ENCODE results near the gene FOSL2. TPM values are rescaled to one million over a fixed set of nuclear protein-coding genes. Genes with fewer than 3 reads are reported as not detected.

FOSL2 gene
- total RNA-seq, 4 donors from 2014 or later = 298 to 370 (median 337) TPM

DNA sequence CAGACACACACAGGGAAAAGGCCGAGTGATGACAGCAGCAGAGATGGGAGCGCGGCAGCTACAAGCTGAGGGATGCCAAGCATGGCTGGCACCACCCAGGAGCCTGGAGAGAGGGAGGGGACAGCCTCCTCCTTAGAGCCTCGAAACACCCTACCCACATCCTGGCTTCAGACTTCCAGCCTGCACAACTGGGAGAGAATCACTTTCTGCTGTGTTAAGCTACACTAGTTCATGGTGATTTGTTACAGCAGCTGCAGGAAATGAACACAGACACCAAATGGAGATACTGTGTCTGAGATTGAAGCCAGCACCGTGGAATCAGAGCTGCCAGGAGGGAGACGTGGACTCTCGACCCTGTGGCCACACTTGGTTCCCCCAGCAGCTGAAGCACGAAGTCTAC lies 27.5 kb upstream of the FOSL2 start:
- Histone ChIP-seq H3K4me1 (peaks cover 32% of the 10 kb centered on the region), H3K27me3 (no peaks in the 10 kb centered on the region), H3K27ac (no peak overlapping the region), H3K36me3 (no peaks in the 10 kb centered on the region), H3K9me3 (no peaks in the 10 kb centered on the region), H3K4me3 (no peak overlapping the region)
- no peak for DNase-seq (ENCODE audit: low spot score in 2 of 2)
- WGBS = 51% methylated on average over 8 of the region's 8 CpGs
- TF ChIP-seq CTCF (IDR thresholded peaks at IDR 0.05) (no peak), EP300 (IDR thresholded peaks at IDR 0.05) (no peak), POLR2A (IDR thresholded peaks at IDR 0.05) (no peak), POLR2AphosphoS5 (IDR thresholded peaks at IDR 0.05) (no peak)

GRCh38 chr2:28366149-28366495 lies 26.5 kb upstream of the FOSL2 start:
- Histone ChIP-seq H3K36me3 (no peaks in the 10 kb centered on the region), H3K27ac (no peak overlapping the region), H3K4me1 (peaks cover 24% of the 10 kb centered on the region), H3K9me3 (no peaks in the 10 kb centered on the region), H3K4me3 (no peak overlapping the region), H3K27me3 (no peaks in the 10 kb centered on the region)
- TF ChIP-seq CTCF (IDR thresholded peaks at IDR 0.05) (no peak), POLR2A (IDR thresholded peaks at IDR 0.05) (no peak)
- 77% methylated on average over 7 of the region's 10 CpGs for WGBS
- no peak for DNase-seq (ENCODE audit: low spot score in 2 of 2)

DNA sequence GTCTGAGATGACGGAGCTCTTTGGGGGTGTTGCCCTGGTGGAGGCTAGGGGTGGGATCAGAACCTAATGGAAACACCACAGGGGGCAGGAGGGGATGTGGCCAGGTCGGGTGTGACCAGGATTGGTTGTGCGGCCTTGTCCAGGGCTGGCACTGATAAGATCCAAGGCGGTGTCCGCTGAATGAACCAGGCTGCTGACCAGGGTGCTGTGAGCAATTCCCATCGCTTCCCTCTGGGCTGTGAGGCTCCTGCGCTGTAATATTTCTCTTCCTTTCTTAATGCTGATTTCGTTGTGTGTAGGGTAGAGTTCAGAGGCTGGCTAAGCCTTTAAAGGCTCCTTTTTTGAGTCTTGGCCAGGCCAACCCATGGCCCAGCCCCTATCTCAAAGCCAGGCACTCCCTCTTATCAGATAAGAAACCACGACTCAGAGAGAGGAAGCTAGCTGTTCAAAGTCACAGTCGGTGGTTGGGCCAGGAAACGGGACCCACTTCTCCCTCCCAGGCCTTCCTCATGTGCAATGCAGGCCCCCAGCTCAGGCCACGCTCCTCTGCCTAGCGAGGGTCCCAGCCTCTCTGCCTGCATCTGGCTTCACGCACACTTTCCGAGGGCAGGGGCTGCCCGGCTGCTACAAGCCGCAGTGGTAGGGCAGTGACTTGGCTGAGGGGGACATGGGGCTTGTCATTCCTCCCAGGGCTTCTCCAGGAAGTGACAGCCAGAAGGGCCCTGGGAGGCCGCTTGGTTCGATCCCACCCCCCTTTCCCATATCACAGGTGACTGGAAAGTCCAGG lies 26.0 kb upstream of the FOSL2 start:
- DNase-seq (ENCODE audit: low spot score in 2 of 2) = no peak
- TF ChIP-seq POLR2A (IDR thresholded peaks at IDR 0.05) (no peak), EP300 (IDR thresholded peaks at IDR 0.05) (no peak), CTCF (IDR thresholded peaks at IDR 0.05) (no peak), POLR2AphosphoS5 (IDR thresholded peaks at IDR 0.05) (no peak)
- peaks cover 24% of the 10 kb centered on the region for H3K4me1 ChIP-seq
- WGBS = 63% methylated on average over 18 of the region's 19 CpGs
- H3K27ac ChIP-seq = no peak overlapping the region
- H3K4me3 ChIP-seq = no peak overlapping the region
- no peaks in the 10 kb centered on the region for H3K9me3 ChIP-seq
- H3K27me3 ChIP-seq = no peaks in the 10 kb centered on the region
- H3K36me3 ChIP-seq = no peaks in the 10 kb centered on the region

DNA sequence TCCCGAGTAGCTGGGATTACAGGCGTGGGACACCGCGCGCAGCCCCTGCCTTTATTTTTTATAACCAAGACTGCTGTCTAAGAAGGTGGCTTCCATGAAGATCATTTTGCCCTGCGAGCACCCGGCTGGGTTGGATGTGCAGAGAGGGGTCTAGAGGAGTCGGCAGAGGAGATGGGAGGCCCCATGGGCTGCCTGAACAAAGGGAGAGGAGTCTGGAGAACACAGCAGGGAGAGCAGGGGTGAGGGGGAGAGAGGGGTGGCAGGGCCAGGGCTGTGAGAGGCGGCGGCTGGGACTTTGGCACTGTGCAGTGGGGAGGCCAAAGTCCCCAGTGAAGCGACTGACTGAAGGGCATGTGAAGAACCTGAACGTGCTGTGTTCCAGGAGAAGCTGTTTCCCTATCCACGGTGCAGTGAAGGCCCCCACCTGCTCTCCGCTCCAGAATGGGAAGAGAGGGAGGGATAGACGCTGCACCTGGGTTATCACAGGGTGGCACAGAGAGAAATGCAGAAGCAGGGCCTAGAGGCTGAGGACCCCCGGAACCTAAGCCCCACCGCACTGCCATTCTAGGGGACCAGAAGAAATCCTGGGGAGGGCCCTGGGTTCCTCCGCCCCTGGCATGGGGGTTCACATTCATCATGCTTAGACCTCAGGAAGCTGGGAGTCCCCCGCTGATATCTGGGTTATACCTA lies 24.8 kb upstream of the FOSL2 start:
- Histone ChIP-seq H3K9me3 (no peaks in the 10 kb centered on the region), H3K27ac (no peak overlapping the region), H3K4me3 (no peak overlapping the region), H3K27me3 (no peaks in the 10 kb centered on the region), H3K36me3 (no peaks in the 10 kb centered on the region), H3K4me1 (peaks cover 24% of the 10 kb centered on the region)
- WGBS = 78% methylated on average over 18 of the region's 19 CpGs
- DNase-seq (ENCODE audit: low spot score in 2 of 2) = no peak
- no peak for TF ChIP-seq CTCF (IDR thresholded peaks at IDR 0.05)
- no peak for TF ChIP-seq POLR2A (IDR thresholded peaks at IDR 0.05)
- no peak for TF ChIP-seq POLR2AphosphoS5 (IDR thresholded peaks at IDR 0.05)
- TF ChIP-seq EP300 (IDR thresholded peaks at IDR 0.05) = no peak

GRCh38 chr2:28368357-28368798 lies 24.3 kb upstream of the FOSL2 start:
- DNase-seq (ENCODE audit: low spot score in 2 of 2) = no peak
- Histone ChIP-seq H3K27ac (no peak overlapping the region), H3K27me3 (no peaks in the 10 kb centered on the region), H3K4me3 (no peak overlapping the region), H3K4me1 (peaks cover 24% of the 10 kb centered on the region), H3K9me3 (no peaks in the 10 kb centered on the region), H3K36me3 (no peaks in the 10 kb centered on the region)
- TF ChIP-seq EP300 (IDR thresholded peaks at IDR 0.05) (no peak), POLR2A (IDR thresholded peaks at IDR 0.05) (no peak), CTCF (IDR thresholded peaks at IDR 0.05) (no peak), POLR2AphosphoS5 (IDR thresholded peaks at IDR 0.05) (no peak)
- WGBS = 92% methylated on average over 9 of the region's 9 CpGs
